CMK (cell line): ENCODE results near the gene PKHD1.
"Not testable (repeated sequence)": the region's sequence is repeated elsewhere in the genome, so short reads cannot be mapped to it uniquely, and the experiment has no call there.

ENCODE experiments used
- DNase-seq: peaks from one replicate; pipeline ENCODE4 v3.0.0-alpha.2; 2010; ENCODE audit warnings: low read depth

PKHD1 gene

DNA sequence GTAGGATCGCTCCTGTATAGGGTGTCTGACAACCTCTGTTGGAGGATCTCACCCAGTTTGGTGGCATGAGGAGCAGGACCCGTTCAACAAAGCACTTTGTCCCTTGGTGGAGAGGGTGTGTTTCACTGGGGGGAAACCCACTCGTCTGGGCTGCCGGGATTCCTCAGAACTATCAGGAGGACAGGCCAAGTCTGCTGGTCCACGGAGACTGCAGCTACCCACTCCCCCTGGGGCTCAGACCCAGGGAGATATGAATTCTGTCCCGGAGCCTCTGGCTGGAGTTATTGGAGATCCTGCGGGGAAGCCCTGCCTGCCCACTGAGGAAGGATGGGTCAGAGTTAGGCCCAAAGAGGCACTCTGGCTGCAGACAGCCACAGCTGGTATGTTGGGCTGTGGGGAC lies 233.1 kb downstream of the PKHD1 start:
- DNase-seq, result no peak

DNA sequence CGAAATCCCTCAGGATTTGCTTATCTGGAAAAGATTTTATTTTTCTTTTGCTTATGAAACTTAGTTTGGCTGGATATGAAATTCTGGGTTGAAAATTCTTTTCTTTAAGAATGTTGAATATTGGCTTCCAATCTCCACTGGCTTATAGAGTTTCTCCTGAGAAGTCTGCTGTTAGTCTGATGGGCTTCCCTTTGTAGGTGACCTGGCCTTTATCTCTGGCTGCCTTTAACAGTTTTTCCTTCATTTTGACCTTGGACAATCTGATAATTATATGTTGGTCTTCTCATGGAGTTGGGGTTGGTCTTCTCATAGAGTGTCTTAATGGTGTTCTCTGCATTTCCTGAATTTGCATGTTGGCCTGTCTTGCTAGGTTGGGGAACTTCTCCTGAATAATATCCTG lies 234.3 kb downstream of the PKHD1 start:
- DNase-seq, result not testable (repeated sequence)

GRCh38 chr6:51846531-51846930 lies 240.9 kb downstream of the PKHD1 start:
- no peak for DNase-seq

DNA sequence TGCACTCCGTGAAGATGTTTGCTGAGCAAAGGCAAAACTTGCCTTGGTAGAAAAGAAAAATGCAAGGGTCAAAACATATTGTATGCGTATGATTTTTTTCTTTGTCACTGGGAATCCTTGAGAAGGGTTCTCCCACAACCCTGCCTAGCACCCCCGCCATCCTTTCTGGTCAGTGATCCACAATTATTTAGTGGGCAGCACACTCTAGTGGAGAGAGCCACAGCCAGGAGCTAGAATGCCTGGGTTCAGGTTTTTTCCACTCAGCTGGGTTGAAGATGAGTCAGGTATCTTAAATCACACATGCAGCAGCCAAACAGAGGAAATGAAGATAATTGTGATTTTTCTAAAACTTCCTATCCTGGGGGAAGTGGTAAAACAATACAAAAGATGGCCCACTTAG lies 243.1 kb downstream of the PKHD1 start:
- DNase-seq, result no peak

- DNase-seq, result no peak
These were observed 243.9 kb downstream of the PKHD1 start for GRCh38 chr6:51843456-51844056.

DNA sequence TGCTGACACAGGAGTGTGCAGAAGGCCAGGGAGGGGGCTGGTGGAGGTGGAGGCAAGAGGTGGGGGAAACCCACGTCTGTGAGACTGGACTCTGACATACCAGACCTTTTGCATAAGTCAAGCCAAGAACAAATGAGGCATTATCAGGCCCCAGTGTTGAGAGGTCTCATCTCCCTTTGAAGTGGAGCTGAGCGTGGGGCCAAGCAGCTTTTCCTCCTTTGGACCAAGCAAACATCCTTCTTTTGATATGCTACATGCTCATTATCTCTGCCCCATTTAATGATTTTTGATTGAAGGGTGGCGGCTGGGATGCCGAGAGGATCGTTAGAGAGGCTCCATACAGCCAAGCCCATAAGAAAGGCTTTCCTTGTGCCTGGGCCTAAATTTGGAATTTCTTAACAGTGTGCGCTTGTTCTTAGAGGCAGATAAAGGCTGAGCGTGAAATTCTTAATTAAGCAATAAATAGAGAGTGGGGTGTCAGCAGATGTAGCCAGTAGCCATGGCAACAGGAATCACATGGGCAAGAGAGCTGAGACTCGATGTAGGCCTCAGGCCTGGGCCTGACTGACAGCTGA lies 244.5 kb downstream of the PKHD1 start:
- DNase-seq, result no peak

DNA sequence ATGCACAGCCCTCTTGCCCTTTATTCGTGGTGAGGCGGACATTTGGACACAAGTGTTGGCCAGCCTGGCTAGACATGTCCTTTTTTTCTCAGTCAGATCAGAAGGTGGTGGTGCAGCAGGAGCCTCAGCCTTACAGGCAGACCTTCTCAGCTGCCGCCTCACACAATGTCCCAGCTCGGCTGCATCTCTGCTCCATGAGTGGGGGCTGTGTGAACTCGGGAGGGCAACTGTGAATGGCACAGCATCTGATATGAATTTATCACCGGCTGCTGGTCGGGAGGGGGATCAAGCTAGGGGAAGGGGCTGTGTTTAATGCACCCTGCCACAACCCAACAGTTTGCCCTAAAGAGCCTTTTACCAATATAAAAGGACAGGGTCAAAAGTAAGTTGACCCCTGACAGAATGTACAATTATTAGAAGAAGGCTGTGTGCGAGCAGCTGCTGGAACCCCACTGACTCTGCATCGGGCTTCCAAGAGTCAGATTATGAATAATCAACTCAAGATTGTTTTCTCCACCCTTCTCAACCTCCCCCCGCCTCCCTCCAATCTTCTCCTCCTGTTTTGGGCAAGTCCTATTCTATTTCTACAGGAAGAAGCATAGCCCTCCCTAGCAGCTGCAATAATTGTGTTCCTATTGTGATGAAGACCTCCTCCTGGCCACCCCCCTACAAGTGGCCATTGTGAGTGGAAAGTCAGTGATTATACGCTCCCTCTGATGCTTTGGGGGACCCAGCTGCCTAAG lies 245.2 kb downstream of the PKHD1 start:
- no peak for DNase-seq

GRCh38 chr6:51841626-51842025 lies 245.8 kb downstream of the PKHD1 start:
- DNase-seq, result no peak

- DNase-seq, result no peak
These were observed 247.6 kb downstream of the PKHD1 start for GRCh38 chr6:51839726-51840374.

DNA sequence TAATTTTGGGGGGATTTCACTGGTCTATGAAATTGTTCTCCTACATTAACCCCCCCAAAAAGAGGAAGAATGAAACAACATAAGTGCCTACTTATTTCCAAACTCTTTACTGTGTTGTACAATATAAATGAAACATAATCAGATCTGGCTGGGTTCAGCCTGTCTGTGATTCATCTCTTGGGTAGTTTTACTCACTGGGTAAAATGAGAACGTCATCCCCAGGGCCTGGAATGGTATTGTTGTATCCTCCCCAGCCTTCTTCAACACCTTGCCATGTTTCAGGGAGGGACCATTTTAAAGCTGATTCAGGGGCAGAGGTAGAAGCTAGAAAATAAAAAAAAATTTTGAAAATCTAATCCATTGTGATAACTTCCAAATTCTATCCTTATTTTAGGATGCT lies 256.7 kb downstream of the PKHD1 start:
- no peak for DNase-seq

- no peak for DNase-seq
These were observed 259.8 kb downstream of the PKHD1 start for GRCh38 chr6:51827580-51827979.

GRCh38 chr6:51824940-51825339 lies 262.5 kb downstream of the PKHD1 start:
- no peak for DNase-seq

DNA sequence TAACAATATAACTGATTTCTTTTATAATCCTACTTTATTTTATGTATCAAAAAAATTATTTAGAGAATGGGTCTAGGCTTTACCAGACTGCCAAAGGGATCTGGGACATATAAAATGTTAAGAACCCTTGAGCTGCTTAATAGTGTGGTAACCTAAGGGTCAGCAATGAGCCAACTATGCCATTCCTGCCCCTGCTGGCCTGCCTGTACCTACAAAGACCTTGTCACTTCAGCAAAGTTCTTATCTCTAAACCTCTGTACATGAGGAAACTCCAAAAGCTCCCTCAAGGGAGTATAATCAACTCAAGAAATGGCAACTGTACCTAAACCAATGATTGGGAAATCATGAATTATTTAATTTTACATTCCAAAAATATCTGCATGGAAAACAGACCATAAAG lies 266.9 kb downstream of the PKHD1 start:
- DNase-seq, result no peak

DNA sequence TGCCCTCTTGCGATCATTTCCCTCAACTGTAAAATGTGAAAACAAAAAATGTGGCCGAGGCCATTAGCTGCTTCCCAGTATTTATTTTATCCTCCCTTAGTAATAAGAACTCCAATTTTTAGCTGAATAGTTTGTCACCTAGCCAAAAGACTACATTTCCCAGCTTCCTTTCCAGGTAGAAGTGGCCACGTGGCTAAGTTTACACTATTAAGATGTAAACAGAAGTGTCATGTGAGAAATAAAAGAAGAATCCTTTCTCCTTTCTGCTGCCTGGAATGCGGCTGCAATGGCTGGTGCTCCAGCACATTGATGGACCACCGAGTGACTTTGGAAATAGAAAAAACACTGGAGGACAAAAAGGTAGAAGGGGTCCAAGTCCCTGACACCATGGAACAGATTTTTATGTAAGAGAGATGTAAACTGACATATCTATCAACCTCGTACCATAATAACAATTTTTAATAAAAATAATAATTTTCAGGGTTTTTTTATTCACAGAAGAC lies 268.8 kb downstream of the PKHD1 start:
- DNase-seq, result no peak

GRCh38 chr6:51817832-51818231 lies 269.6 kb downstream of the PKHD1 start:
- DNase-seq, result no peak

- no peak for DNase-seq
These were observed 273.0 kb downstream of the PKHD1 start for GRCh38 chr6:51814418-51814817.

- no peak for DNase-seq
These were observed 273.5 kb downstream of the PKHD1 start for GRCh38 chr6:51813904-51814303.

GRCh38 chr6:51812231-51812630 lies 275.2 kb downstream of the PKHD1 start:
- no peak for DNase-seq

DNA sequence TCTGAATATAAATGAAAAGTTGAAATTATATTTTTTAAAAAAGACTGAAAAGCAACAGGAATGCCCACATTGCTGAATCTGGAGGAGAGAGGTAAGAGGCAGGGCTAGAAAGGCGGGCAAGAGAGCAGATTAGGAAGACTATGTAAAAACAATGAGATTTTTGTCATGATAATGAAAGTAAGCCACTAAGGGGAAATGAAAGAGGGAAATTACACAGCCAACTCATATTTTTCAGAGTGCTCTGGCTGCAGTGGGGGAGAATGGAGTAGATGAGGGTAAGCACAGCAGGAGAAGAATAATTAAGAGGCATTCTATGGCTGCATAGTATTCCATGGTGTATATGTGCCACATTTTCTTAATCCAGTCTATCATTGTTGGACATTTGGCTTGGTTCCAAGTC lies 281.9 kb downstream of the PKHD1 start:
- DNase-seq, result no peak

- no peak for DNase-seq
These were observed 286.8 kb downstream of the PKHD1 start for GRCh38 chr6:51800603-51801002.

GRCh38 chr6:51793393-51793792 lies 294.0 kb downstream of the PKHD1 start:
- DNase-seq, result no peak

- DNase-seq, result no peak
These were observed 295.0 kb downstream of the PKHD1 start for GRCh38 chr6:51792273-51793030.
